HG02763 (cell line): ENCODE data around the gene PF4V1.
"Not testable (repeated sequence)": the region's sequence is repeated elsewhere in the genome, so short reads cannot be mapped to it uniquely, and the experiment has no call there.

Source experiments
- ATAC-seq: cut with Tn5 transposase; IDR thresholded peaks from one replicate; pipeline ENCODE4 v1.9.1; 2021; ENCODE audit warnings: mild to moderate bottlenecking, moderate library complexity; ENCODE audit not compliant: unreplicated experiment

Gene PF4V1

GRCh38 chr4:73869130-73870055 lies 16.3 kb downstream of the PF4V1 start, which contains the start of gene CXCL1:
Gene CXCL1, plus strand, starts transcription at chr4:73869393. Its CDS starts 78 bp downstream, at chr4:73869471.
- no peak for ATAC-seq

- no peak for ATAC-seq
Measured at GRCh38 chr4:73870260-73870659, 17.2 kb downstream of the PF4V1 start.

GRCh38 chr4:73870768-73871167 lies 17.7 kb downstream of the PF4V1 start:
- ATAC-seq, result no peak

- ATAC-seq, result no peak
Measured at GRCh38 chr4:73871511-73872310, 18.6 kb downstream of the PF4V1 start.

- no peak for ATAC-seq
Measured at GRCh38 chr4:73872316-73873108, 19.4 kb downstream of the PF4V1 start.

- ATAC-seq, result no peak
Measured at GRCh38 chr4:73874386-73874785, 21.3 kb downstream of the PF4V1 start.

GRCh38 chr4:73875401-73875800 lies 22.3 kb downstream of the PF4V1 start:
- ATAC-seq, result no peak

- no peak for ATAC-seq
Measured at GRCh38 chr4:73883306-73883705, 30.2 kb downstream of the PF4V1 start.

GRCh38 chr4:73885574-73886267 lies 32.6 kb downstream of the PF4V1 start:
- ATAC-seq, result no peak

GRCh38 chr4:73891326-73891725 lies 38.2 kb downstream of the PF4V1 start:
- ATAC-seq, result no peak

- no peak for ATAC-seq
Measured at GRCh38 chr4:73891739-73892405, 38.8 kb downstream of the PF4V1 start.

- no peak for ATAC-seq
Measured at GRCh38 chr4:73892966-73893365, 39.9 kb downstream of the PF4V1 start.

GRCh38 chr4:73894001-73894400 lies 40.9 kb downstream of the PF4V1 start:
- ATAC-seq, result no peak

GRCh38 chr4:73895201-73896175 lies 42.4 kb downstream of the PF4V1 start:
- no peak for ATAC-seq

- no peak for ATAC-seq
Measured at GRCh38 chr4:73896416-73896815, 43.3 kb downstream of the PF4V1 start.

GRCh38 chr4:73897380-73898136 lies 44.5 kb downstream of the PF4V1 start:
- ATAC-seq, result no peak

- ATAC-seq, result not testable (repeated sequence)
Measured at GRCh38 chr4:73899338-73899737, 46.2 kb downstream of the PF4V1 start.

- ATAC-seq, result no peak
Measured at GRCh38 chr4:73901031-73901430, 47.9 kb downstream of the PF4V1 start.
